ENCODE measurements around the gene VAT1. TPM values are rescaled to one million over a fixed set of nuclear protein-coding genes. Genes with fewer than 3 reads are reported as not detected.
A peak's percentile ranks its signal among the peaks of the same experiment; 100 is the strongest.

The VAT1 gene
- total and polyA plus RNA-seq, 2 of the 13 experiments (the other 11 are each of a cell fraction or from before 2014, with no cell fraction given): 143 to 205 TPM

- no peak for TF ChIP-seq ZBTB1 (CRISPR knock-in tag; IDR thresholded peaks at IDR 0.05; ENCODE audit: borderline replicate concordance)
- TF ChIP-seq NFYC (CRISPR knock-in tag; IDR thresholded peaks at IDR 0.05): no peak; the same call in 1 of the 2 replicates
- no peak for TF ChIP-seq ZNF883 (CRISPR knock-in tag; IDR thresholded peaks at IDR 0.05; ENCODE audit: not compliant biosample characterization)
- TF ChIP-seq REXO4 (CRISPR knock-in tag; IDR thresholded peaks at IDR 0.05; ENCODE audit: borderline replicate concordance): no peak
- no peak for TF ChIP-seq MXD3 (CRISPR knock-in tag; IDR thresholded peaks at IDR 0.05)
- no peak for TF ChIP-seq ZNF773 (CRISPR knock-in tag; IDR thresholded peaks at IDR 0.05; ENCODE audit: borderline replicate concordance)
- 0 out of 2 replicates have a peak, but pooled peaks have one; percentile 7 for TF ChIP-seq ZFP37 (CRISPR knock-in tag; IDR thresholded peaks at IDR 0.05; ENCODE audit: borderline replicate concordance)
- peak; percentile 50; the same call in 1 of the 2 replicates for TF ChIP-seq HIC2 (CRISPR knock-in tag; IDR thresholded peaks at IDR 0.05; ENCODE audit: low read depth)
- TF ChIP-seq JARID2 (CRISPR knock-in tag; IDR thresholded peaks at IDR 0.05; ENCODE audit: insufficient replicate concordance): no peak
- no peak for TF ChIP-seq ZNF512 (CRISPR knock-in tag; IDR thresholded peaks at IDR 0.05)
- TF ChIP-seq ARID2 (CRISPR knock-in tag; IDR thresholded peaks at IDR 0.05; ENCODE audit: borderline replicate concordance): no peak
- TF ChIP-seq MXI1 (IDR thresholded peaks at IDR 0.05; ENCODE audit: borderline replicate concordance, low read depth, low read length): no peak; the same call in 2 of the 3 replicates
- no peak for TF ChIP-seq ZNF646 (CRISPR knock-in tag; IDR thresholded peaks at IDR 0.05)
- TF ChIP-seq ZNF143 (CRISPR knock-in tag; IDR thresholded peaks at IDR 0.05): no peak
- no peak for TF ChIP-seq MBD4 (IDR thresholded peaks at IDR 0.05; ENCODE audit: borderline replicate concordance, low read length)
- TF ChIP-seq ZFP36 (IDR thresholded peaks at IDR 0.05; ENCODE audit: borderline replicate concordance, low read depth, low read length, partially characterized antibody): no peak
- TF ChIP-seq ZNF766 (CRISPR knock-in tag; IDR thresholded peaks at IDR 0.05; ENCODE audit: borderline replicate concordance): no peak
- no peak for TF ChIP-seq SALL2 (CRISPR knock-in tag; IDR thresholded peaks at IDR 0.05)
These were observed 11.4 kb downstream of the VAT1 start (continued) for GRCh38 chr17:43010667-43011308.
